H1 (cell line): Measurements from ENCODE around the gene TNFAIP1. TPM values are rescaled to one million over a fixed set of nuclear protein-coding genes. Genes with fewer than 3 reads are reported as not detected.

Source experiments
- CTCF ChIA-PET: fragments of 300-600 bp; sonication (Branson Sonifier 250); formaldehyde crosslinking; loops from one replicate; lab custom pipeline; 2021; ENCODE audit not compliant: partially characterized antibody; lab: Charles Lee
- POLR2A ChIA-PET: fragments of 300-600 bp; sonication (Branson Sonifier 250); formaldehyde crosslinking; loops from one replicate; lab custom pipeline; 2021; ENCODE audit warnings: inconsistent platforms; ENCODE audit not compliant: partially characterized antibody; lab: Charles Lee
- DNase-seq, 2 experiments: peaks; one replicate each; pipeline versions ENCODE4 v3.0.0 to v3.0.0-alpha.2; 2010 to 2022; ENCODE audit warnings: low spot score in 2 of 2, low read depth in 1 of 2, mixed read lengths in 1 of 2
- FAIRE-seq: peaks from 2 replicates; lab custom pipeline; 2011; peaks lifted over from hg19 to GRCh38; lab: Jason Lieb, UNC
- H2AFZ ChIP-seq: 2 replicates; pipeline ENCODE4 v1.8.1; 2012; ENCODE audit warnings: low read length, inconsistent platforms
- H2AK5ac ChIP-seq: 2 replicates; pipeline ENCODE4 v1.6.1; 2013; ENCODE audit warnings: low read depth, low read length
- H2BK120ac ChIP-seq: replicated peaks from 2 replicates; pipeline ENCODE3; 2013; ENCODE audit warnings: low read depth, low read length, inconsistent platforms
- H2BK12ac ChIP-seq: 2 replicates; pipeline ENCODE4 v1.6.1; 2013; ENCODE audit warnings: low read depth, low read length
- H2BK15ac ChIP-seq: 2 replicates; pipeline ENCODE4 v1.6.1; 2013; ENCODE audit warnings: low read length
- H2BK20ac ChIP-seq: 2 replicates; pipeline ENCODE4 v1.6.1; 2013; ENCODE audit warnings: low read length
- H2BK5ac ChIP-seq: 2 replicates; pipeline ENCODE4 v1.6.1; 2013; ENCODE audit warnings: low read depth, low read length
- H3K14ac ChIP-seq: 2 replicates; pipeline ENCODE4 v1.6.1; 2013; ENCODE audit warnings: inconsistent platforms; ENCODE audit not compliant: insufficient read length
- H3K18ac ChIP-seq: 2 replicates; pipeline ENCODE4 v1.6.1; 2013; ENCODE audit warnings: low read length; ENCODE audit errors: extremely low read depth
- H3K23ac ChIP-seq: 2 replicates; pipeline ENCODE4 v1.6.1; 2013; ENCODE audit warnings: inconsistent platforms; ENCODE audit not compliant: insufficient read length
- H3K23me2 ChIP-seq: 2 replicates; pipeline ENCODE4 v1.6.1; 2013; ENCODE audit warnings: low read depth, low read length
- H3K27ac ChIP-seq: 2 replicates; pipeline ENCODE4 v1.6.1; 2011; ENCODE audit warnings: low read depth, low read length, inconsistent platforms
- H3K27me3 ChIP-seq, 4 experiments: replicated peaks in 1 of 4; 1 replicate in 1 of 4; 2 replicates in 3 of 4; pipeline versions ENCODE4 v1.6.1 to v1.8.1; 2011 to 2013; ENCODE audit warnings: low read length in 3 of 4, mild to moderate bottlenecking in 3 of 4, inconsistent platforms in 2 of 4, mixed read lengths in 2 of 4, moderate library complexity in 1 of 4; ENCODE audit not compliant: control insufficient read depth in 3 of 4, insufficient read depth in 3 of 4; ENCODE audit errors: extremely low read depth in 1 of 4
- H3K36me3 ChIP-seq, 4 experiments: 2 replicates each; pipeline versions ENCODE4 v1.6.1 to v1.8.1; 2011 to 2013; ENCODE audit warnings: mild to moderate bottlenecking in 4 of 4, low read length in 3 of 4, moderate library complexity in 2 of 4, control low read depth in 1 of 4, inconsistent platforms in 1 of 4; ENCODE audit not compliant: insufficient read depth in 4 of 4, control insufficient read depth in 2 of 4
- H3K4ac ChIP-seq: replicated peaks from 2 replicates; pipeline ENCODE3; 2013; ENCODE audit warnings: low read length, low read depth, mixed read lengths, inconsistent platforms; ENCODE audit not compliant: insufficient read length
- H3K4me1 ChIP-seq, 4 experiments: replicated peaks in 1 of 4; 1 replicate in 1 of 4; 2 replicates in 3 of 4; pipeline versions ENCODE4 v1.6.1 to v1.8.1; 2011 to 2013; ENCODE audit warnings: low read length in 3 of 4, inconsistent platforms in 2 of 4, mixed read lengths in 1 of 4; ENCODE audit not compliant: insufficient read depth in 4 of 4, control insufficient read depth in 3 of 4
- H3K4me2 ChIP-seq, 2 experiments: 2 replicates each; pipeline versions ENCODE4 v1.6.1 to v1.8.1; 2011 to 2013; ENCODE audit warnings: low read depth in 2 of 2, low read length in 2 of 2, control low read depth in 1 of 2, inconsistent platforms in 1 of 2, mild to moderate bottlenecking in 1 of 2; ENCODE audit not compliant: insufficient read depth in 1 of 2
- H3K4me3 ChIP-seq, 4 experiments: fragments of 200-600, 300-600 bp in 1 of 4; sonication (generic), shearing (Covaris generic), sonication (Bioruptor Twin) in 1 of 4; 2 replicates each; pipeline versions ENCODE4 v1.5.1 to v1.8.1; 2011 to 2016; ENCODE audit warnings: low read length in 4 of 4, low read depth in 3 of 4, control low read depth in 2 of 4, inconsistent platforms in 2 of 4, mild to moderate bottlenecking in 2 of 4, mixed read lengths in 1 of 4, moderate library complexity in 1 of 4; ENCODE audit not compliant: insufficient read depth in 2 of 4; ENCODE audit errors: extremely low read depth in 1 of 4
- H3K56ac ChIP-seq: replicated peaks from 2 replicates; pipeline ENCODE3; 2013; ENCODE audit warnings: low read depth, mild to moderate bottlenecking, mixed read lengths, low read length, inconsistent platforms; ENCODE audit not compliant: insufficient read length
- H3K79me1 ChIP-seq: 2 replicates; pipeline ENCODE4 v1.6.1; 2013; ENCODE audit warnings: low read depth, low read length, control low read depth
- H3K79me2 ChIP-seq, 2 experiments: 2 replicates each; pipeline versions ENCODE4 v1.6.1 to v1.8.1; 2012 to 2013; ENCODE audit warnings: low read length in 2 of 2, mild to moderate bottlenecking in 2 of 2, inconsistent platforms in 1 of 2; ENCODE audit not compliant: insufficient read depth in 2 of 2, control insufficient read depth in 1 of 2
- H3K9ac ChIP-seq, 4 experiments: replicated peaks in 1 of 4; 1 replicate in 1 of 4; 2 replicates in 3 of 4; pipeline versions ENCODE4 v1.6.1 to v1.8.1; 2011 to 2013; ENCODE audit warnings: low read depth in 3 of 4, low read length in 3 of 4, control low read depth in 2 of 4, mild to moderate bottlenecking in 2 of 4, moderate library complexity in 2 of 4, inconsistent platforms in 1 of 4; ENCODE audit errors: extremely low read depth in 1 of 4
- H3K9me3 ChIP-seq, 2 experiments: 2 replicates each; pipeline versions ENCODE4 v1.6.1 to v1.8.1; 2012 to 2013; ENCODE audit warnings: mild to moderate bottlenecking in 2 of 2, moderate library complexity in 2 of 2, control low read depth in 1 of 2, inconsistent platforms in 1 of 2, low read depth in 1 of 2, low read length in 1 of 2, mixed read lengths in 1 of 2; ENCODE audit not compliant: insufficient read depth in 2 of 2
- H4K20me1 ChIP-seq, 2 experiments: replicated peaks in 1 of 2; 2 replicates each; pipeline versions ENCODE3 to v1.8.1; 2011 to 2013; ENCODE audit warnings: inconsistent platforms in 2 of 2, low read length in 2 of 2, mild to moderate bottlenecking in 1 of 2; ENCODE audit not compliant: insufficient read depth in 2 of 2, control insufficient read depth in 1 of 2
- H4K5ac ChIP-seq: 2 replicates; pipeline ENCODE4 v1.6.1; 2013; ENCODE audit warnings: low read length, low read depth, mixed read lengths, inconsistent platforms; ENCODE audit not compliant: insufficient read length
- H4K8ac ChIP-seq: 2 replicates; pipeline ENCODE4 v1.8.0; 2013; ENCODE audit warnings: mild to moderate bottlenecking, moderate library complexity, low read length, inconsistent platforms; ENCODE audit not compliant: insufficient read depth; ENCODE audit errors: extremely low read depth
- H4K91ac ChIP-seq: replicated peaks from 2 replicates; pipeline ENCODE3; 2013; ENCODE audit warnings: low read length, mixed read lengths, inconsistent platforms; ENCODE audit not compliant: insufficient read length
- ATF2 ChIP-seq: IDR thresholded peaks from 2 replicates; pipeline ENCODE4 v1.6.1; 2012; ENCODE audit warnings: low read length, inconsistent platforms
- KDM1A ChIP-seq: fragments of 200-600, 300-600 bp; sonication (generic); IDR thresholded peaks from 2 replicates; pipeline ENCODE4 v1.7.1; 2016; ENCODE audit warnings: mild to moderate bottlenecking, low read length, borderline replicate concordance
- KDM5A ChIP-seq: fragments of 200-600 bp; IDR thresholded peaks from 2 replicates; pipeline ENCODE4 v1.7.1; 2012; ENCODE audit warnings: mild to moderate bottlenecking, low read length, inconsistent platforms, mixed read lengths
- POU5F1 ChIP-seq: IDR thresholded peaks from 2 replicates; pipeline ENCODE4 v1.6.1; 2011; ENCODE audit warnings: low read depth, mild to moderate bottlenecking, low read length, moderate library complexity
- RBBP5 ChIP-seq: IDR thresholded peaks from 2 replicates; pipeline ENCODE4 v1.7.1; 2012; ENCODE audit warnings: low read depth, mild to moderate bottlenecking, inconsistent platforms, low read length, moderate library complexity, borderline replicate concordance
- SRF ChIP-seq: IDR thresholded peaks from 2 replicates; pipeline ENCODE4 v1.6.1; 2011; ENCODE audit warnings: mild to moderate bottlenecking, low read depth, low read length, moderate library complexity
- ZNF274 ChIP-seq: IDR thresholded peaks from 2 replicates; pipeline ENCODE4 v1.7.0; 2012; ENCODE audit warnings: low read length, borderline replicate concordance; ENCODE audit errors: extremely low read depth
- WGBS, 2 experiments: shearing (Covaris generic) in 1 of 2; methylation state at CpG; one replicate each; pipeline versions ENCODE4 v1.1.6 to v1.1.7; 2013 to 2015; ENCODE audit warnings: low lambda C conversion rate in 2 of 2, mixed read lengths in 2 of 2, inconsistent platforms in 1 of 2, low coverage in 1 of 2, missing lambda C conversion rate in 1 of 2; ENCODE audit not compliant: insufficient replicate concordance in 2 of 2, insufficient coverage in 1 of 2, insufficient read length in 1 of 2; ENCODE audit errors: extremely low coverage in 1 of 2, missing lambda C conversion rate in 1 of 2; 5-methylcytosine and 5-hydroxymethylcytosine counted together
- polyA plus RNA-seq, 7 experiments: library from polyadenylated mRNA; depleted of rRNA in 3 of 7; stranded (reverse) in 5 of 7; unstranded in 2 of 7; fragments of >200 nt in 5 of 7; fragments of 200-250 nt in 2 of 7; gene quantifications; 1 replicate in 5 of 7; 2 replicates in 1 of 7; 4 replicates in 1 of 7; pipeline versions ENCODE4 v1.2.1 to v1.2.3, GENCODE V29; 2011 to 2013; ENCODE audit warnings: missing spikeins in 2 of 7, mixed read lengths in 2 of 7
- total RNA-seq: library from RNA; stranded (reverse); fragmentation: NEBNext Ultra II Directional; extraction: Animal tissue kit (Norgen Biotek cat#: 25700); gene quantifications from 2 replicates; pipeline ENCODE4 v1.2.1, GENCODE V29; 2021
- TF ChIP-seq, protein P1 (sequence below): IDR thresholded peaks from 2 replicates; pipeline ENCODE4 v1.6.1; 2011; ENCODE audit warnings: low read depth, mild to moderate bottlenecking, low read length; ENCODE audit not compliant: insufficient read depth

Gene TNFAIP1
- total and polyA plus RNA-seq, 2 of the 8 experiments (the other 6 are each of a cell fraction or from before 2014, with no cell fraction given): 16.9 to 19.5 TPM

DNA sequence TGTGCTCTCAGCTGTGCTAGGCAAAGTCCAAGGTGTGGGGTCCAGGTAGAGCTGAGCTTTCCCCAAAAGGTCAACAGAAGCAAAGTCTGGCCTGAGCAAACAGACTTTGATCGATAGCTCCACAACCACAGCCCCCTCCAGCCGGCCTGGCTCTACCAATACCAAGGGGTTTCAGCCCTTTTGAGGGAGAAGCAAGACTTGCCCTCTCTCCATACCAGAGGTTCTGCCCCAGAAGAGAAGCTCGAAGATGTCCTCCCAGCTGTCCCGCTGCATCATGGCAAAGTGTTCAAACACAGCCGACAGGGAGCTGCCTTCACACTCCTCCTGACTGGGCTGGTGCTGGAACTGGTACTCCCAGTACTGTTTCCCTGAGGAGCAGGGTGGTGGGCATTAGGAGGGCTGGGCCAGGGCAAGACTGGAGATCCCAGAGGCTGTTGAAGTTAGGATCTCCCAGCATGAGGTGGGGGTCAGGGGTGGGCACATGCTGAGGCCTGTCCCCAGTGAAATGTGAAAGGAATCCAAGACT lies 32.8 kb downstream of the TNFAIP1 start:
- POLR2A ChIA-PET: interaction anchor here (1.0 to 12.7 kb wide), 4 partner anchors 10 to 36 kb away, joined by 3 to 103 read pairs (median 6); partner anchors contain the start of genes IFT20, POLDIP2 and TNFAIP1

More for the DNA sequence above, 32.8 kb downstream of the TNFAIP1 start:
- Histone ChIP-seq H3K4me1 (peaks cover 3 to 16% (median 9%) of the 10 kb centered on the region in 4 experiments; a peak in 6 of 7 replicates), H3K27ac (no peak overlapping the region), H3K14ac (no peak overlapping the region), H3K9me3 (no peaks in the 10 kb centered on the region), H2AK5ac (no peak overlapping the region), H3K79me2 (no peaks in the 10 kb centered on the region), H2BK120ac (no peak overlapping the region), H3K4me2 (no peak overlapping the region), H4K8ac (no peak overlapping the region), H2BK5ac (no peak overlapping the region), H3K27me3 (peaks cover 9 to 15% (median 14%) of the 10 kb centered on the region in 4 experiments), H3K9ac (no peak overlapping the region), H3K4me3 (no peak overlapping the region), H4K20me1 (peaks cover 2 to 8% of the 10 kb centered on the region in 2 experiments), H3K23me2 (peaks cover 16% of the 10 kb centered on the region; the same call in 1 of the 2 replicates), H4K5ac (no peak overlapping the region), H2AFZ (no peak overlapping the region), H2BK15ac (no peak overlapping the region), H4K91ac (no peak overlapping the region), H2BK20ac (no peak overlapping the region), H2BK12ac (no peak overlapping the region), H3K18ac (no peak overlapping the region), H3K36me3 (0 out of 8 replicates have a peak, but pooled peaks cover 0 to 2% (median 0%) of the 10 kb centered on the region in 4 experiments), H3K23ac (no peak overlapping the region), H3K4ac (no peak overlapping the region), H3K79me1 (no peaks in the 10 kb centered on the region), H3K56ac (no peak overlapping the region)
- TF ChIP-seq KDM5A (no peak), ZNF274 (no peak), KDM1A (no peak), ATF2 (no peak), SRF (no peak), RBBP5 (no peak), POU5F1 (no peak)
- TF ChIP-seq, protein P1, sequence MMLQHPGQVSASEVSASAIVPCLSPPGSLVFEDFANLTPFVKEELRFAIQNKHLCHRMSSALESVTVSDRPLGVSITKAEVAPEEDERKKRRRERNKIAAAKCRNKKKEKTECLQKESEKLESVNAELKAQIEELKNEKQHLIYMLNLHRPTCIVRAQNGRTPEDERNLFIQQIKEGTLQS: no peak
- 96% methylated on average over 5 of the region's 5 CpGs; no CpG with 5 or more reads in 1 of the 2 experiments for WGBS, 2 experiments
- FAIRE-seq (no peak), DNase-seq (no peak)
- CTCF ChIA-PET: interaction anchor here (0.8 to 4.6 kb wide), 9 partner anchors 9 to 180 kb away, joined by 3 to 20 read pairs (median 3); partner anchors contain the start of gene POLDIP2
